ENCODE measurements around the gene MCCD1. TPM values are rescaled to one million over a fixed set of nuclear protein-coding genes. Genes with fewer than 3 reads are reported as not detected.

MCCD1 gene
- total RNA-seq, 2 experiments from 2014 or later, result not detected

Other genes with a start within 250 kb of the MCCD1 start
- gene HLA-B, start 171.8 kb upstream of the MCCD1 start, total RNA-seq, result 1,000 to 10,000 TPM; 6,758 to 7,013 TPM
- 10 to 100 TPM; 10.6 to 14.0 TPM for gene MICA, start 125.4 kb upstream of the MCCD1 start, total RNA-seq
- 10 to 100 TPM; 14.3 to 14.7 TPM for gene MICB, start 30.8 kb upstream of the MCCD1 start, total RNA-seq
- 100 to 1,000 TPM; 483 to 498 TPM for gene DDX39B, start 13.0 kb downstream of the MCCD1 start, total RNA-seq
- 1 to 10 TPM; 2.6 to 3.3 TPM for gene ATP6V1G2, start 17.6 kb downstream of the MCCD1 start, total RNA-seq
- gene NFKBIL1, start 18.6 kb downstream of the MCCD1 start, total RNA-seq, result 1 to 10 TPM; 7.6 to 9.3 TPM
- 10 to 100 TPM; 15.4 to 16.7 TPM for gene LTA, start 43.3 kb downstream of the MCCD1 start, total RNA-seq
- 10 to 100 TPM; 33.1 to 34.2 TPM for gene TNF, start 46.6 kb downstream of the MCCD1 start, total RNA-seq
- gene LTB, start 53.5 kb downstream of the MCCD1 start, total RNA-seq, result 100 to 1,000 TPM; 239 to 244 TPM
- gene LST1, start 57.3 kb downstream of the MCCD1 start, total RNA-seq, result 10 to 100 TPM in 1 of 2 experiments, 1 to 10 TPM in 1; 8.9 to 10.3 TPM
- gene NCR3, start 64.0 kb downstream of the MCCD1 start, total RNA-seq, result 1 to 10 TPM; 2.3 to 2.6 TPM
- gene AIF1, start 86.3 kb downstream of the MCCD1 start, total RNA-seq, result 10 to 100 TPM; 31.8 to 35.5 TPM
- 100 to 1,000 TPM; 206 to 215 TPM for gene PRRC2A, start 91.8 kb downstream of the MCCD1 start, total RNA-seq
- 100 to 1,000 TPM; 211 TPM for gene BAG6, start 123.7 kb downstream of the MCCD1 start, total RNA-seq
- 1 to 10 TPM; 4.2 to 4.6 TPM for gene APOM, start 126.9 kb downstream of the MCCD1 start, total RNA-seq
- 10 to 100 TPM in 1 of 2 experiments, 1 to 10 TPM in 1; 9.6 to 10.5 TPM for gene C6orf47, start 131.8 kb downstream of the MCCD1 start, total RNA-seq
- gene GPANK1, start 136.0 kb downstream of the MCCD1 start, total RNA-seq, result 10 to 100 TPM in 1 of 2 experiments, 1 to 10 TPM in 1; 9.8 to 11.0 TPM
- 10 to 100 TPM; 88.0 to 92.6 TPM for gene CSNK2B, start 137.1 kb downstream of the MCCD1 start, total RNA-seq
- 10 to 100 TPM; 27.0 to 28.0 TPM for gene LY6G5B, start 141.0 kb downstream of the MCCD1 start, total RNA-seq
- gene LY6G5C, start 152.1 kb downstream of the MCCD1 start, total RNA-seq, result under 1 TPM; 0.49 to 0.67 TPM
- 10 to 100 TPM; 52.3 to 59.3 TPM for gene ABHD16A, start 174.4 kb downstream of the MCCD1 start, total RNA-seq
- not detected for gene LY6G6F, start 177.9 kb downstream of the MCCD1 start, total RNA-seq
- gene LY6G6D, start 186.4 kb downstream of the MCCD1 start, total RNA-seq, result not detected
- not detected for gene LY6G6C, start 192.8 kb downstream of the MCCD1 start, total RNA-seq
- under 1 TPM; 0.11 to 0.17 TPM for gene MPIG6B, start 194.4 kb downstream of the MCCD1 start, total RNA-seq
- gene DDAH2, start 200.3 kb downstream of the MCCD1 start, total RNA-seq, result 1 to 10 TPM; 3.0 to 3.3 TPM
- 10 to 100 TPM; 61.2 to 61.5 TPM for gene CLIC1, start 207.6 kb downstream of the MCCD1 start, total RNA-seq
- 10 to 100 TPM; 13.6 to 13.7 TPM for gene MSH5, start 211.0 kb downstream of the MCCD1 start, total RNA-seq
- 1 to 10 TPM; 2.7 to 2.8 TPM for gene SAPCD1, start 233.7 kb downstream of the MCCD1 start, total RNA-seq
- gene VWA7, start 248.4 kb downstream of the MCCD1 start, total RNA-seq, result 1 to 10 TPM; 1.7 TPM

All from CD4-positive, alpha-beta T cell (primary cell).